CD4-positive, alpha-beta T cell treated with Interleukin-15 for 4 hours (primary cell): ENCODE results near the gene IP6K3.

Experiments used
- DNase-seq: peaks from one replicate; pipeline ENCODE4 v3.0.0-alpha.2; 2020; ENCODE audit warnings: low spot score

Gene IP6K3

DNA sequence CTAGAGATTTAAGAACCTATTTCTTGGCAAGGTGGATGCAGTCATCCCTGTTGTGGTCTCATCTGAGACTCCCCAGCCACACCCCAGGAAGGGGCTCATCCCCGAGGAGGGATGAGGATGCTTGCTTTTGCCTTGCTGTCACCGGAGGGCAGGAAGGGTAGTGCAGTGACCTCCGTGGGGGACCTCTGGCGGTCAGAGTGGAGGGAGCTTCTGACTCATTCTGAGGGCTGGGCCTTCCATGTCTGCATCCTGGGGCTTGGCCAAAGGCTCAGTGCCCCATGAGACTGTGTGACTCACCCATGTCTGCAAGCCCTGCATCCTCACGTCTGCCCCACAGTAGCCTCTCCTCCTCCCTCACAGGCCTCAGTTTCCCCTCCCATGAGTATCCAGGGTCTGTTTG lies 73.9 kb downstream of the IP6K3 start:
- DNase-seq = no peak

DNA sequence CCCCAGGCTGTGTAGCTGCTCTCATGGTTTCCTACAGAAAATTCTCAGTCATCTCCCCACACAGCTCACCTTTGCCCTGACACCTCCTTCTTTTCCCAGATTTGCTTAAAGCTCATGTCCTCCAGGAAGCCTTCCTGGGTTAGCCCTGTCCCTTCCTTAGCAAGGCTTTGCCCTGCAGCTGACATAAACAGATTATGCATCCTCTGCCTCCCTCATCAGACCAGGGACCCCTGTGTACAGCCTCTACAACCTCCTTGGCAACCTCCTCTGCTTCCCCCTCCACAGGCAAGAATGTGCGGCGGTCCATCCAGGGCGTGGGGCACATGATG lies 75.0 kb downstream of the IP6K3 start:
- DNase-seq = no peak
